ENCODE data around the gene SLC66A1.

DNA sequence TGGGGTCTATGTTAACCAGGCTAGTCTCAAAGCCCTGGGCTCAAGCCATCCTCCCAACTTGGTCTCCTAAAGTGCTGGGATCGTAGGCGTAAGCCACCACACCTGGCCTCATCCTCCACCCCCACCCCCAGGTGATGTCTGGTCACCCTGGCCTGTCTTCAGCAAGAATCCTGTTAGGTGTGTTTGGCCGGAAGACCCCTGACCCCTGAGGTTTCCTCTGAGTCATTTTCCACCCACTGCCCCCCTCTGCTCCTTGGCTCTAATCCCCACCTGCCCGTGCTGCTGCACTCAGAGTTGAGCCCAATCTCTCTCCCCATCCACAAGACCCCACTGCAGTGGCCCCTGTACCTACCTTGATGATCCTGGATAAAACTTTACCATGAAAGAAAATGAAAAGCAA, 25.2 kb downstream of the SLC66A1 start:
- TF ChIP-seq, protein P1, sequence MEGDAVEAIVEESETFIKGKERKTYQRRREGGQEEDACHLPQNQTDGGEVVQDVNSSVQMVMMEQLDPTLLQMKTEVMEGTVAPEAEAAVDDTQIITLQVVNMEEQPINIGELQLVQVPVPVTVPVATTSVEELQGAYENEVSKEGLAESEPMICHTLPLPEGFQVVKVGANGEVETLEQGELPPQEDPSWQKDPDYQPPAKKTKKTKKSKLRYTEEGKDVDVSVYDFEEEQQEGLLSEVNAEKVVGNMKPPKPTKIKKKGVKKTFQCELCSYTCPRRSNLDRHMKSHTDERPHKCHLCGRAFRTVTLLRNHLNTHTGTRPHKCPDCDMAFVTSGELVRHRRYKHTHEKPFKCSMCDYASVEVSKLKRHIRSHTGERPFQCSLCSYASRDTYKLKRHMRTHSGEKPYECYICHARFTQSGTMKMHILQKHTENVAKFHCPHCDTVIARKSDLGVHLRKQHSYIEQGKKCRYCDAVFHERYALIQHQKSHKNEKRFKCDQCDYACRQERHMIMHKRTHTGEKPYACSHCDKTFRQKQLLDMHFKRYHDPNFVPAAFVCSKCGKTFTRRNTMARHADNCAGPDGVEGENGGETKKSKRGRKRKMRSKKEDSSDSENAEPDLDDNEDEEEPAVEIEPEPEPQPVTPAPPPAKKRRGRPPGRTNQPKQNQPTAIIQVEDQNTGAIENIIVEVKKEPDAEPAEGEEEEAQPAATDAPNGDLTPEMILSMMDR (IDR thresholded peaks at IDR 0.05; ENCODE audit: extremely low read depth in 1 of 2, insufficient read depth in 1 of 2, low read depth in 1 of 2, low read length in 2 of 2) = no peak
- no peak for TF ChIP-seq EZH2 (IDR thresholded peaks at IDR 0.05; ENCODE audit: borderline replicate concordance, low read depth, low read length, severe bottlenecking)
- TF ChIP-seq MYC (IDR thresholded peaks at IDR 0.05; ENCODE audit: low read depth, low read length) = no peak

Measured in endothelial cell of umbilical vein (primary cell).